ENCODE data around the gene IPO11.
"Not testable (repeated sequence)": the region's sequence is repeated elsewhere in the genome, so short reads cannot be mapped to it uniquely, and the experiment has no call there.

Gene IPO11

GRCh38 chr5:62521319-62521718 is 108.8 kb downstream of the IPO11 start:
- DNase-seq: no peak

DNA sequence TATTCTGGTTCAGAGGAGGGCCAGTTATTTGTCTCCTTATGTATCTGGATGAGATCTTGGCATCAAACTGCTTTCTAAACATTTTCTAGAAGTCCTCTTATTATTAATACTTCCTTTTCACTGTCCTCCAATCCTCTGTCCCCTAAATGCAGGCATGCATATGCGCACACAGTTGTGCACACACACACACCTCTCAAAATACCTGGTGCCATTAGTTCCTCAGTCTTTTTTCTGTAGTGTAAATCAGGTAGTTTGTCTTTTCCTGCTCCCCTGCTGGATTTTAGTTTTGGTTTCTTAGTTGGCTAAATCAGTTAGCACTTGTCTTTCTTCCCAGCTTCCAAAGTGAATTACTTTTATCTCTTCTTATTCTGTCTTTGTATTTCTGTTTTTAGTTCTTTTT is 110.2 kb downstream of the IPO11 start:
- no peak for DNase-seq

DNA sequence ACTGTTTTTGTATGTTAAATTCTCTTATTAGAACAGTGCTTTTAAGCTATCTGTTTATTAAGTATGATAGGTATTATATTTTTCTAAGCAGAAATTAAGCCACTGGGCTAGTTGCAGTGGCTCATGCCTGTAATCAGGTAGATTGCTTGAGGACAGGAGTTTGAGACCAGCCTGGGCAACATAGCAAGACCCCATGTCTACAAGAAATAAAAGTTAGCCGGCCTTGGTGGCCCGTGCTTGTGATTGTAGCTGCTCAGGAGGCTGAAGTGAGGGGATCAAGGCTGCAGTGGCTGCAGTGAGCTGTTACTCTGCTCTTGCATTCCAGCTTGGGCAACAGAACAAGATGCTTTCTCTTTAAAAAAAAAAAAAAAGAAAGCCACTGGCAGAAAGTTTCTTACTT is 121.0 kb downstream of the IPO11 start:
- no peak for DNase-seq

DNA sequence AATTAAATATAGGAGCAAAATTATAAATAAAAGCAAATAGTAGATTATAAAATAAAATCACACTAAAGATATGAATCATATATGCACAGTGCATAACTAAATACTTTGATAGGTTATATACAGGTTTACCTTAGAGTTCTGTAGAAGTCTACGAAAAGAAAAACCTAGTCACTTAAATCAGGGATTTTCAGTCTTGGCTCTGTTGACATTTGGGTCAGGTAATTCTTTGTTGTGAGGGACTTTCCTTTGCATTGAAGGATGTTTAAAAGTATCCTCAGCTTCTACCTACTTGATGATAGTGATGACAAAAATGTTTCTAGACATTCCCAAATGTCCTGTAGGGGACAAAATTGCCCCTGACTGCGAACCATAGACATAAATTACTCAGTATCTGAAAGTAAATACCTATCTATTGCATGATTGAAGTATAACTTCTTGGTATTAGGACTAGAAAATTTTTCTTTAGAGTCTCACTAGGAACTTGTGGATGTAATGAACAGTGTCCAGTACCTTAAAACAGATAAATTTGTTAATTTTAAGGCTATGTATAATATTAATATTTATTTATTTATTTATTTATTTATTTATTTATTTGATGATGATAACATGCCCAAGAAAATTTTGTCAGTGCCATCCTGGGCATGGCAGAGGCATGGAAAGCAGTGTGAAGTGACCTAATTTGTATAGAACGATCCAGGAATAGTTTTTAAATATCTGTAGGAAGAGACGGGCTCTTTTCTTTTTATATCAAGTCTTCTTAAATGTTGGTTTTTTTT is 122.1 kb downstream of the IPO11 start:
- no peak for DNase-seq

DNA sequence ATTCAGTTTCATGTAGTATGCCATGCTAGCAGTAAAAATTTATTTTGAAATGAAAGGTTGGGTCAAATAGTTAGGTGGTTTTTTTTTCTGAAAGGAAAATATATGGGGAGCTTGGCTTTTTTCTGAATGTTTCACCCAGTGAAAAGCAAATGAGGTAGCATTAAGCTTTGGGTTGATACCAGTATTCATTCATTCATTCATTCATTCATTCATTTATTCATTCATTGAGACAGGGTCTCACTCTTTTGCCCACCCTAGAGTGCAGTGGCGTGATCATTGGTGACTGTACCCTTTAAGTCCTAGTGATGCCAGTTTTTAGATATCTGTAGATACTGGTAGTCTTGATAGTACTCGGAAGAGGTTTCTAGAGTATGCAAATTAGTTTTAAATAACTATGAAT is 123.7 kb downstream of the IPO11 start:
- no peak for DNase-seq

- no peak for DNase-seq
Observed at GRCh38 chr5:62536783-62537182, 124.2 kb downstream of the IPO11 start.

DNA sequence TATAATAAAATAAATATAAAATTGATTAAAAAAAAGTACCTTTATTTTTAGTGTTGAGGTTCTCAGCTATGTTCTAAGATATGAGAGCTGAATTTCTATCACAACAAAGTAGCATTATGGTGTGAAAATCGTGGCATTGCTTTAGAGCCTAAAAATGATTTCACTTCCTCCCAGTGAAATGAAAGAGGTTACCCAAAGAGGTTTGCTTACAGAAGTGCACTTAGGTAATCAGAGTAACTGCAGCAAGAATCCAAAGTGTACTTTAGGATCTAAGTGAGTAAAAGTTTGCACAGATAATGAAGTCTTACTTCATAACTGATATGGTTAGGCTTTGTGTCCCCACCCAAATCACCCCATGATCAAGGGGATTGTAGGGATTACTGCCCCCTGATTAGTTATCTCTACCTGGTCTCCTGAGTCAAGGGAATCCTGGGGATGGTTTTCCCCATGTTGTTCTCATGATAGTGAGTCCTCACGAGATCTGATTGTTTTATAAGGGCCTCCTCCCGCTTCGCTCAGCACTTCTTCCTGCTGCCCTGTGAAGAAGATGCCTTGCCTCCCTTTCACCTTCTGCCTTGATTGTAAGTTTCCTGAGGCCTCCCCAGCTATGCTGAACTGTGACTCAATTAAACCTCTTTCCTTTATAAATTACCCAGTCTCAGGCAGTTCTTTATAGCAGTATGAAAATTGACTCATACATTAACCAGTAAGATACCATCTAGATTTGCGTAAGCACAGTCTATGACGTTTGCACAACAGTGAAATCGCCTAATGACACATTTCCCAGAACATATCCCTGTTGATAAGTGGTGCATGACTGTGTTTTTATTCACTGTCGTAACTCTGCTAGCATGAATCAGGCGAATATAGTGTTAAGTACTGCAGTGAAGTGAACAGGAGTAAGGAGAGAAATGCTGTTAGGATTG is 125.7 kb downstream of the IPO11 start:
- no peak for DNase-seq

GRCh38 chr5:62542720-62543119 is 130.2 kb downstream of the IPO11 start:
- DNase-seq: no peak

DNA sequence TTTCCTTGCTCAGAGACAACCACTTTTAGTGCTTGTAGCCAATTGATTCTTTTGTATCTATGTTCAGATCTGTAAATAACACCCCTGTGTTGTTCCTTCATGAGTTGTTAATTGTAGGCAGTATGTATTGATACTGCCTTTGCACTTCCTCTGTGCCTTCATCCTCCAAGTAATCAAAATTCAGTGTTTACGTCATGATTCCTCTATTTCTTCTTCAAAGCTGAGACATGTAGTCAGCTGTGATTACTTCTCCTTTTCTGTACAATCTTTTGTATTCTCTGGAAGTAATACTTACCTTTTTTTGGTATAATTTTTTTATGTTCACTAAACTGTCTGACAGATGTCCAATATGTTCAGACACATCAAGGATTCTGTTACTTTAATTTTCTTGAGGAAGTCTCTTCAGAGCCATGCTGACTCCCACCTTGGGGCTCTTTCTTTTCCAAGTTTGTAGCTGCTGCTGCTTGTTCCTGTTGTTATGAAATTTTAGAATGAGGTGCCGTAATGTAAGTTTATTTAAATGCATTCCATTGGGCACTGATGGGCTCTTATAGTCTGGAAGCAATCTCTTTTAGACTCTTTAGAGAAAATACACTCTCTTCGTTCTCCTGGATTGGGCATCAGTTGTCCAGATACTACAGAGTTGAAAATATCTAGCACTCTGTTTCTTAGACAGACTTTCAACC is 135.5 kb downstream of the IPO11 start:
- DNase-seq: no peak

- DNase-seq: no peak
Observed at GRCh38 chr5:62550103-62550502, 137.5 kb downstream of the IPO11 start.

DNA sequence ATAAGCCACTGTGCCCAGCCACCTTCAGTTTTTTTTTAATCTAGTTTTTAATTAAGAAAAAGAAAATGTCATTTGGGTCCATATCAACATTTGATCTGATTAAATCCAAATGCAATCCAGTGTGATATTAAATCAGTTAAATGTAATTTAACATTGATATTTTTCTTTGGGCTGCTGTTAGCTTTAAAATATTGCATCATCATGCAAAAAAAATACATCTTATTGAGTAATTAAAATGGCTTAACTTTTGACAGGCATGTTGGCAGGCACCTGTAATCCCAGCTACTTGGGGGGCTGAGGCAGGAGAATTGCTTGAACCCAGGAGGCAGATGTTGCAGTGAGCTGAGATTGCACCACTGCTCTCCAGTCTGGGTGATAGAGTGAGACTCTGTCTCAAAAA is 143.4 kb downstream of the IPO11 start:
- no peak for DNase-seq

DNA sequence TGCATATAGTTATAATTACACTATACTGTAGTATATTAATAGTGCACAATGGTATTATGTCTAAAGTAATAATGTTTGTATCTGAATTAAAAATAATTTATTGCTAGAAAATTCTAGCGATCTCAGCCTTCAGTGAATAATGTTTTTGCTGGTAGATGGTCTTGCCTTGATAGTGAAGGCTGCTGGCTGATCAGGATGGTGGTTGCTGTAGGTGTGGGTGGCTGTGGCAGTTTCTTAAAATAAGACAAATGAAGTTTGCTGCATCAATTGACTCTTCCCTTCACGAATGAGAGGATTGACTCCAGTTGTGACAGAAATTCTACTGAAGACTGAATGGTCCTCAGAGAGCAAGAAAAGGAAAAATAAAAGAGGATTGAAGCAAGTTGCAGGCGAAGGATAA is 146.4 kb downstream of the IPO11 start:
- no peak for DNase-seq

DNA sequence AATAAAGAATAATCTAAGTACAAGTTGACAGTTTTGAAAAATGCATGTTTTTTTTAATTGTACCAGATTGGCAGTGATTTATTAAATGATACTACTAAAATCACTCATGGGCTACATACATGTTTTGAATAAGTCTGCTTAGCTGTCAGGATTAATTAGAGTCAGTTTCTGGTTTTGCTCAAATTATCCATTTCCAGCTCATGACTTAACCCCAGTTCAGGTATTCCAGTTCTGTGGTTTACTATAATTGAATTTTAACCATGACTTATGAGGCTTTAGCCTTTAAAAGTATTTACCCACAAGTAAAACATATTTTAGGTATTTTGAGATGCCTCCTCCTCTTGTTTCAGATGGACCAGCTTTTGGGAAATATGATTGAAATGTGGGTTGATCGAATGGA is 148.2 kb downstream of the IPO11 start:
- no peak for DNase-seq

DNA sequence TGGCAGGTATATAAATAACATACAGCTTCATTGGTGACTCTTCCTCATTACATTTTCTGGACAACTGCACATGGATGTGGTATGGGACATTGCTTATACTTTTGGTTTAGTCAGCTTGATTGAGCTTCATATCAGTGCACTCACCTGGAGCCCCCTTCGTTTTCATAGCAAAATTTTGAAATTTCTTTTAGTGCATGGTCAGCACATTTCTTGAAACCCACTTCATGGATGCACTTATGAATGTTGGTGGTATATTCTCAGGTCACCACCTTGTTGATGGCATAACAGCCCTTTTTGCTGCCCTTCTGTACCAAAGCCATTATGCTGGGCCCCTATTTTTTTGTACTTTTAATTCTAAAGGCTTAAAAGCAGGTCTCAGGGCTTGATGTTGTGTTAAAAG is 149.3 kb downstream of the IPO11 start:
- no peak for DNase-seq

GRCh38 chr5:62562867-62563266 is 150.3 kb downstream of the IPO11 start:
- DNase-seq: no peak

DNA sequence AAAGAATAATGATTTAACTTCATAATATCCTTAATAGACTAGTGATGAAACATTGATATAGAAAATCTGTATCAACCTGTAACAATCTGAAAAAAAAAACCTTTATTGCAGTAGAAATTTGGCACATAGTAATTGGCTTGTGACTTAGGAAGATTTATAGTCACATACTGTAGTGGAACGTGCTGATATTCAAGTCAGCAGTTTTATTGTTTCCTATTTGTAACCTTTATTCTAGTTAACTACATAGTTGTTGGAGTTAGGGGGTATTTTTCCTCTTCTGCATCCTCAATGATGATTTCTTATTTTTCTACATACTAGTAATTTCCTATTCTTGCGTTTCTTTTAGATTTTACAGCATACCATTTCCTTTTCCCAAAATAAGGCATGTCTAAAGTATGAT is 151.5 kb downstream of the IPO11 start:
- no peak for DNase-seq

DNA sequence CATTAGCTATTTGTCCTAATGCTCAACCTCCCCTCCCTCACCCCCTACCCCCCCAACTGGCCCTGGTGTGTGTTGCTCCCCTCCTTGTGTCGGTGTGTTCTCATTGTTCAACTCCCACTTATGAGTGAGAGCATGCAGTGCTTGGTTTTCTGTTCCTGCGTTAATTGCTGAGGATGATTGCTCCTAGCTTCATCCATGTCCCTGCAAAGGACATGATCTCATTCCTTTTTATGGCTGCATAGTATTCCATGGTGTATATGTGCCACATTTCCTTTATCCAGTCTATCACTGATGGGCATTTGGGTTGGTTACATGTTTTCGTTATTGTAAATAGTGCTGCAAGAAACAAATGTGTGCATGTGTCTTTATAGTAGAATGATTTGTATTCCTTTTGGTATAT is 153.2 kb downstream of the IPO11 start:
- DNase-seq: not testable (repeated sequence)

- no peak for DNase-seq
Observed at GRCh38 chr5:62568143-62568542, 155.6 kb downstream of the IPO11 start.

DNA sequence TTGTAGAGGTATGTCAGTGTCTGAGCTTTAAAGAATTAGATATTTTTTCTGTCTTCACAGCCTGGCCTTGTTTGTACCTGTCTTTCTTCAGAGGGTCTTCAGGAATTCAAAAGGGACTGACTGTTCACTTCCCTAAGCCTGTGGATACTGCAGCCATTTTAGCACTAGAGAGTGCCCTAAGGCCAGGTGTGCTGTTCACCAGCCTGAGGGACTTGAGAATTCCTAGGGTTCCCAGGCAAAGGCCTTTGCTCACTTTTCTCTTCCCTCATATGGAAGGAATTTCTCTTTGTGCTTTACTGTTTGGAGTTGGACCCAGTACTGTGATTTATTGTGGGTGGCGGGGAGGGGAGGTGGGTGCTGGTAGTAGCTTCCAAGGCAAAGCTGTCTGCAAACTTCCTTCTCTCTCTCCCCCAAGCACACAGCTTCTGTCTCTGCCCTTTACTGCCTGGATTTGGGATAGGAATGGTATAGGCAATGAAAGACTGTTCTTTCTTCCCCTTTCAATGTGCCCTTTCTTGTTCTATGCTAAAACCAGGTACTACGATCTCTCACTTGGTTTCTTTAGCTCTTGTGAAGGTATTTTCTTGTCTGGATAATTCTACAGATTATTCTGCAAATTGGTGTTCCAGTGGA is 156.4 kb downstream of the IPO11 start:
- DNase-seq: no peak

DNA sequence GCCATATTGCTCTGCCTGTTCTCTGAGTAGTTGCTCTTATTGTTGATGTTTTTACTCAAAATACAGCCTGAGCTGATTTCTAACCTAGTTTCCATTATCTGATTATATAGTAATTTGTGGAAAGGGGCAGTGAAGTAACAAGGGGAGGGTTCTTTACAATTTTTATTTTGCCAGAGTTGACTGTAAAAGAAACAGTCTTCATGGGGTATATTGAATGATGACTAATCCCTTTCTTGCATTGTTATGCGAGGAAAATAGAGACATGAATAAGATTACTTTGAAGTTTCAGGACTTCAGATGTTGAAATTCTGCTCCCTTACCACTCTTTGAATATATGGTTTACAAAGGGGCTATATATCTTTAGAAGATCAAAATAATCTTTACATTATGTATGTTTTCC is 156.9 kb downstream of the IPO11 start:
- DNase-seq: no peak

- DNase-seq: no peak
Observed at GRCh38 chr5:62572918-62573514, 160.5 kb downstream of the IPO11 start.

DNA sequence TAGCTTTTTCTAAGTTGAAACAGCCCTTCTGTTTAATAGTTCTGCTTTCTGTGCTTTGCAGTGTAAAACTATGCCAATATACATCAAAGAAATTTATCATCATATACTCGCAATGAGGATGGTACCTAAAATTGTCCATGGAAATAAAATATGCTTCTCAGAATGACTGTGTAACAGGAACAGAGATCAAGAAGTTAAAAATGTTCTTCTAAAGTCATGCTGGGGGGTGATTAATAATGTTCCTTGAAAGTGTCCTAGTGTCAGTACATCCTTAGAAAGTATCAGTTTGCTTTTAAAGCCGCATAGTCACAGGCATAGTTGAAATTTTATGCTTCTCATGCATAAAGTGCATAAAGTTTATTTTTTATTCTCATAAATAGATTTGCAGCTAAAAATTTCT is 162.0 kb downstream of the IPO11 start:
- DNase-seq: no peak

DNA sequence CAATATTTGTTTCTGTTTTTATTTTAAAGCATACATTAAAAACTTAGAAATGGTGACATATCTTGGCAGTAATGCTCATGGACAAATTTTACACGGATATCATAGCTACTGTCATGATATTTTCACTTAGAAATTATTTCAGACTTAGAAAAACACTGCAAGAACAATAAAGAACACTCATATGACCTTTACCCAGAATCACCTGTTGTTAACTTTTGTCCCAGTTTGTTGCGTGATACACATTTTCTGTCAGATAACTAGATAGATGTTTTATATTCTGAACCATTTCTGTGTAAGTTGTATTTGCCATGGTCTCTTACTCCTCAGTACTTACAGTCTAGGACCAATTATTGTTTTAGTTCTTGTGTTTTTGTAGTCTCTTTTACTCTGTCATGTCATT is 162.5 kb downstream of the IPO11 start:
- DNase-seq: no peak
